ACC112 (cell line): Measurements from ENCODE around the gene ADCY2.

Source experiments
- H2AFZ ChIP-seq: fragments of 200-600 bp; sonication (generic); one replicate; pipeline ENCODE4 v1.6.0; 2017; ENCODE audit warnings: antibody characterized with exemption, low read length; ENCODE audit not compliant: unreplicated experiment
- H3K27ac ChIP-seq: fragments of 200-600 bp; sonication (generic); 2 replicates; pipeline ENCODE4 v1.5.1; 2014; ENCODE audit warnings: low read depth, mild to moderate bottlenecking, antibody characterized with exemption, low read length, moderate library complexity
- H3K27me3 ChIP-seq: fragments of 200-600 bp; sonication (generic); 2 replicates; pipeline ENCODE4 v1.6.1; 2014; ENCODE audit warnings: mild to moderate bottlenecking, antibody characterized with exemption, low read length, moderate library complexity, mixed read lengths; ENCODE audit not compliant: insufficient read depth
- H3K36me3 ChIP-seq: fragments of 200-600 bp; sonication (generic); 2 replicates; pipeline ENCODE4 v1.6.1; 2016; ENCODE audit warnings: mild to moderate bottlenecking, antibody characterized with exemption, low read length, moderate library complexity, mixed read lengths; ENCODE audit not compliant: insufficient read depth
- H3K4me1 ChIP-seq: fragments of 200-600 bp; sonication (generic); one replicate; pipeline ENCODE4 v1.6.1; 2016; ENCODE audit warnings: low read length, mixed read lengths; ENCODE audit not compliant: insufficient read depth, unreplicated experiment, control insufficient read depth
- H3K4me3 ChIP-seq: fragments of 200-600 bp; sonication (generic); 2 replicates; pipeline ENCODE4 v1.5.1; 2014; ENCODE audit warnings: mild to moderate bottlenecking, low read depth, low read length
- H3K79me2 ChIP-seq: fragments of 200-600 bp; sonication (generic); one replicate; pipeline ENCODE4 v1.6.0; 2016; ENCODE audit warnings: low read length; ENCODE audit not compliant: control insufficient read depth, unreplicated experiment, insufficient read depth

Gene ADCY2

GRCh38 chr5:7586480-7586879 lies 190.5 kb downstream of the ADCY2 start:
- no peak overlapping the region for H3K27ac ChIP-seq
- no peaks in the 10 kb centered on the region for H3K79me2 ChIP-seq
- no peaks in the 10 kb centered on the region for H3K27me3 ChIP-seq
- no peaks in the 10 kb centered on the region for H3K4me1 ChIP-seq
- no peaks in the 10 kb centered on the region for H3K36me3 ChIP-seq
- H3K4me3 ChIP-seq: no peak overlapping the region
- H2AFZ ChIP-seq: no peak overlapping the region

- Histone ChIP-seq H3K27ac (no peak overlapping the region), H3K36me3 (no peaks in the 10 kb centered on the region), H3K79me2 (no peaks in the 10 kb centered on the region), H3K4me1 (no peaks in the 10 kb centered on the region), H3K27me3 (no peaks in the 10 kb centered on the region), H2AFZ (no peak overlapping the region), H3K4me3 (no peak overlapping the region)
Measured at GRCh38 chr5:7589800-7590199, 193.9 kb downstream of the ADCY2 start.

GRCh38 chr5:7592910-7593309 lies 197.0 kb downstream of the ADCY2 start:
- H3K4me3 ChIP-seq: no peak overlapping the region
- no peak overlapping the region for H3K27ac ChIP-seq
- no peaks in the 10 kb centered on the region for H3K79me2 ChIP-seq
- H3K27me3 ChIP-seq: no peaks in the 10 kb centered on the region
- H3K4me1 ChIP-seq: no peaks in the 10 kb centered on the region
- H3K36me3 ChIP-seq: no peaks in the 10 kb centered on the region
- H2AFZ ChIP-seq: no peak overlapping the region

DNA sequence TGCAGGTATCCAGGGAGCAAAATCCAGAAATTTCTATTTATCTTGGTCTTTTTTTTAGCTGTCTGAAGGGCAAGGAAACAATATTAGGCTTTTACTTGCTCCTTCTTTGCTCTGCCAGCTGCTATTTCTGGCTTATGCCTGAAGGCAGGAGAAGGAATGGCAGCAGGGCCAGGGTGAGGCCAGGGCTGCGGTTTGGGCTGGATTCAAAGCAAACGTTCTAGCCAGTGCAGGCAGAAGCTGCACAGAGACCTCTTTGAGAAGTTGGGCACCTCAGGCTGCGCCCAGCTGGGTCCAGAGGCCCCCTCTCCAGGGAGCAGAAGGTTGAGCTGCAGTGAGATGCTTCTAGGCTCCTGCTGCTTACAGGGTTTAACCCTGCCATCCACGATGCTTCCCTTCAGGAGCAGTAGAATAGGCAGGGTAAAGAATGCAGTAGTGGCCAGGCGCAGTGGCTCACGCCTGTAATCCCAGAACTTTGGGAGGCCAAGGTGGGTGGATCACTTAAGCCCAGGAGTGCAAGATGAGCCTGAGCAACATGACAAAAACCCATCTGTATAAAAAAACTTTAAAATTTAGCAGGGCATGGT lies 201.2 kb downstream of the ADCY2 start:
- Histone ChIP-seq H3K79me2 (no peaks in the 10 kb centered on the region), H3K27ac (no peak overlapping the region), H3K36me3 (no peaks in the 10 kb centered on the region), H2AFZ (no peak overlapping the region), H3K4me3 (no peak overlapping the region), H3K4me1 (no peaks in the 10 kb centered on the region), H3K27me3 (no peaks in the 10 kb centered on the region)

- Histone ChIP-seq H3K36me3 (no peaks in the 10 kb centered on the region), H3K4me1 (no peaks in the 10 kb centered on the region), H3K27me3 (no peaks in the 10 kb centered on the region), H3K79me2 (no peaks in the 10 kb centered on the region), H2AFZ (no peak overlapping the region), H3K27ac (no peak overlapping the region), H3K4me3 (no peak overlapping the region)
Measured at GRCh38 chr5:7606840-7607465, 211.0 kb downstream of the ADCY2 start.

DNA sequence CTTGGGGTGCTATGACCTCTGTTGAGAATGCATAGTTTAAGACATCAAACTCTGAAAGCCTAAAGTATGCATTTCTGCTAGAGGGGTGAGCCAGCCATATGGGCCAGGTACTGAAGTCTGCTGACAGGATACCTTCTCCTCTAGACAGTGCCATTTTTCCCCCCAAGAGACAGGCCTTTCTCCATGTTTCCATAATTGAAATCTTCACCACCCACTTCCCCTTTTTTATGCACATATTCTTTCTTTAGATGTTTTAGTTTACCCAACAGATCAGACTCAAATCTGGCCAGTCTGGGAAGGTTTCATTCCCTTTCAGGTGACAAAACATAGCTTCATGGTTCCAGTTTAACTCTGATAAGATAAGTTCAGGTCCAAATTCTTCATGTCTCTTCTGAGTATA lies 212.8 kb downstream of the ADCY2 start:
- Histone ChIP-seq H3K36me3 (no peaks in the 10 kb centered on the region), H3K27me3 (no peaks in the 10 kb centered on the region), H3K27ac (no peak overlapping the region), H3K4me3 (no peak overlapping the region), H3K4me1 (no peaks in the 10 kb centered on the region), H3K79me2 (no peaks in the 10 kb centered on the region), H2AFZ (no peak overlapping the region)

GRCh38 chr5:7609726-7610125 lies 213.8 kb downstream of the ADCY2 start:
- no peaks in the 10 kb centered on the region for H3K27me3 ChIP-seq
- no peaks in the 10 kb centered on the region for H3K79me2 ChIP-seq
- no peaks in the 10 kb centered on the region for H3K36me3 ChIP-seq
- H3K4me1 ChIP-seq: no peaks in the 10 kb centered on the region
- H3K27ac ChIP-seq: no peak overlapping the region
- no peak overlapping the region for H2AFZ ChIP-seq
- H3K4me3 ChIP-seq: no peak overlapping the region

DNA sequence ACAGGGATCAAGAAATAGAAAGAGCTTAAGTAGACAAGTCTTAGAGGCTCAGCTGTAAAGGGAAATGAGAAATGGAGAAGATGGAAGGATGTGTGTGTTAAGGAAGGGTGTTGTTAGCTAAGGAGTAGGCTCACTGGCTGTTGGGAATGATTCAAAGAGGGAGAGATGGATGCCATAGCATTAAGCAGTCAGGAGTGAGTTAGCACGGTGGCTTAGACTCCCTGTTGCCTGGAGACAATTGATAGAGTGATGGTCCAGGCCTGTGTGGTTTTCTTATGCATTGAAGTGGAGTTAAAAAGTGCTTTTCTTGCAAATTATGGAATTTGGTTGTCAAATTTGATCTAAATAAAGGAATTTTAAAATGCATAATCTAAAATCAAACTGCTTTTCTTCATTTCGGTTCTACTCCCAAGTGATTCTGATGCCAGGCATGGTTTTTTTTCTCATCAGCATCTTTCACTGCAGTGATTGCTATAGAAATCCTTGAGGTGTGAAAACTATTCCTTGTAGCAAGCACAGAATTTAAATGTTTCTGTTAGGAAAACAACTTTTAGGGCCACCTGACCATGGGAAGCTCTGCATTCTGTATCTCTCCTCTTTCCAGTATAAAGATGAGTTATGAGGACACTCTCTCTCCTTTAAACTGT lies 214.7 kb downstream of the ADCY2 start:
- H3K4me1 ChIP-seq: no peaks in the 10 kb centered on the region
- H2AFZ ChIP-seq: no peak overlapping the region
- H3K4me3 ChIP-seq: no peak overlapping the region
- H3K27me3 ChIP-seq: no peaks in the 10 kb centered on the region
- H3K36me3 ChIP-seq: no peaks in the 10 kb centered on the region
- H3K27ac ChIP-seq: no peak overlapping the region
- no peaks in the 10 kb centered on the region for H3K79me2 ChIP-seq

DNA sequence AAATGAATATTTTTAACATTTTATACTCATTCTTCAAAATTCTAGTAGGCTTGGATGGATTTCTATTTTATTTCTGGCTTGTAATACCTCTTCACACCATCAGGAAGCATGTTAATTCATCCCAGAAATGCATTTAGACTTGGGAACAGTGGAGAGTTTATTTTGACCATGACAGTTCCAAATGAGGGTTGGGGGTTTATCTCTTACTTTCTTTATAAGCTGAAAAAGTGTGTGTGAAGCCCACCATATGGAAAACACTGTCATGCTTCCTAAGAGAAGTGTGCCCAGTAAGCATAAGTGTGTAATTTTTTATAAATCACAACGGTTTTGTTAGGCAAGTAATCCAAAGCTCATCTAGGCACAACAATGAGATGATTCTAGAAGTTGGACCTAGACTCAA lies 215.6 kb downstream of the ADCY2 start:
- no peaks in the 10 kb centered on the region for H3K27me3 ChIP-seq
- H3K4me3 ChIP-seq: no peak overlapping the region
- no peaks in the 10 kb centered on the region for H3K4me1 ChIP-seq
- no peaks in the 10 kb centered on the region for H3K36me3 ChIP-seq
- H3K79me2 ChIP-seq: no peaks in the 10 kb centered on the region
- no peak overlapping the region for H2AFZ ChIP-seq
- H3K27ac ChIP-seq: no peak overlapping the region

- H3K4me3 ChIP-seq: no peak overlapping the region
- H3K79me2 ChIP-seq: no peaks in the 10 kb centered on the region
- H3K27ac ChIP-seq: no peak overlapping the region
- H3K27me3 ChIP-seq: no peaks in the 10 kb centered on the region
- H2AFZ ChIP-seq: no peak overlapping the region
- H3K36me3 ChIP-seq: no peaks in the 10 kb centered on the region
- H3K4me1 ChIP-seq: no peaks in the 10 kb centered on the region
Measured at GRCh38 chr5:7615566-7616061, 219.7 kb downstream of the ADCY2 start.

DNA sequence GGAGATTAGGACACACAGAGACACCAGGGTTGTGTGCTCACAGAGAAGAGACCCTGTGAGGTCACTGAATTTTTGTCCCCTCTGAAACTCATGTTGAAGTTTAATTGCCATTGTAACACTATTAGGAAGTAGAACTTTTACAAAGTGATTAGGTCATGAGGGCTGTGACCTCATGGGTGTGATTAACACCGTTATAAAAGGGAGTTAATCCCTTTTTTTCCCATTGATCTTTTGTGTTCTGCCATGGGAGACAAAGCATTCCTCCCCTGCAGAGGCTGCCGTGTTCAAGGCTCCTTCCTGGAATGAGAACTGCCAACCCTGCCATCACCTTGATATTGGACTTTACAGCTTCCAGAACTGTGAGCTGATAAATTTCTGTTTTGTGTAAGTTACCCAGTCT lies 221.0 kb downstream of the ADCY2 start:
- no peaks in the 10 kb centered on the region for H3K79me2 ChIP-seq
- no peak overlapping the region for H2AFZ ChIP-seq
- H3K27ac ChIP-seq: no peak overlapping the region
- H3K27me3 ChIP-seq: no peaks in the 10 kb centered on the region
- no peaks in the 10 kb centered on the region for H3K4me1 ChIP-seq
- no peaks in the 10 kb centered on the region for H3K36me3 ChIP-seq
- H3K4me3 ChIP-seq: no peak overlapping the region
